Ovary (tissue), 9 donors: ENCODE measurements around the gene USP48. TPM values are rescaled to one million over a fixed set of nuclear protein-coding genes. Genes with fewer than 3 reads are reported as not detected.

ENCODE experiments used
- DNase-seq, 5 donors: peaks; one replicate each; pipeline ENCODE4 v3.0.0-alpha.2; 2019 to 2020
- H3K27ac ChIP-seq, 2 donors: fragments of 200-600 bp; one replicate each; pipeline versions ENCODE4 v1.5.1 to v1.8.0; 2019 to 2022
- H3K27me3 ChIP-seq: fragments of 200-600 bp; one replicate; pipeline ENCODE4 v1.8.0; 2022
- H3K36me3 ChIP-seq: fragments of 200-600 bp; sonication (generic); one replicate; pipeline ENCODE4 v1.5.1; 2019
- H3K4me1 ChIP-seq: one replicate; pipeline ENCODE4 v1.8.1; 2013; ENCODE audit warnings: mild to moderate bottlenecking, moderate library complexity; ENCODE audit not compliant: insufficient read depth
- H3K4me3 ChIP-seq: fragments of 200-600 bp; sonication (generic); one replicate; pipeline ENCODE4 v1.5.1; 2017
- H3K9me3 ChIP-seq, 2 donors: fragments of 200-600 bp in 1 of 2; sonication (generic) in 1 of 2; one replicate each; pipeline versions ENCODE4 v1.5.1 to v1.8.1; 2013 to 2019; ENCODE audit warnings: mild to moderate bottlenecking in 1 of 2, moderate library complexity in 1 of 2
- EP300 ChIP-seq: sonication (generic); formaldehyde crosslinking; IDR thresholded peaks from one replicate; pipeline ENCODE4 v1.6.1; 2017; ENCODE audit warnings: antibody characterized with exemption
- POLR2A ChIP-seq: fragments of 450-650 bp; IDR thresholded peaks from one replicate; pipeline ENCODE4 v1.6.1; 2017; ENCODE audit warnings: antibody characterized with exemption, mild to moderate bottlenecking, moderate library complexity
- WGBS, 3 donors: extraction: QIAGEN DNeasy Blood & Tissue Kit in 1 of 3; methylation state at CpG; one replicate each; pipeline versions ENCODE4 v1.1.5 to v1.1.7; 2013 to 2017; 5-methylcytosine and 5-hydroxymethylcytosine counted together
- intact Hi-C, 4 donors: fragments of 100-400 bp; cut with DNase I; formaldehyde crosslinking; loops; one replicate each; pipeline versions ENCODE4 v1.11.0 to v1.15.1; 2022 to 2023
- polyA plus RNA-seq, 2 donors: library from polyadenylated mRNA; stranded (reverse); fragments of 200-250 nt in 1 of 2; fragments of 350-450 nt in 1 of 2; fragmentation: Illumina TruSeq in 1 of 2; extraction: RNeasy Lipid Tissue Mini Kit (QIAGEN cat#74804) in 1 of 2; gene quantifications; one replicate each; pipeline ENCODE4 v1.2.3, GENCODE V29; 2013 to 2014
- total RNA-seq, 7 donors: library from RNA; depleted of rRNA in 2 of 7; stranded (reverse); fragments of >200 nt in 2 of 7; fragmentation: NEBNext Ultra II Directional in 3 of 7; extraction: Animal tissue kit (Norgen Biotek cat#: 25700) in 3 of 7; gene quantifications; one replicate each; pipeline versions ENCODE4 v1.1.0 to v1.2.4, GENCODE V29; 2016 to 2023
- TF ChIP-seq, protein P1 (sequence below), 3 donors: fragments of 450-650 bp in 2 of 3; fragments of 200-600 bp in 1 of 3; IDR thresholded peaks; one replicate each; pipeline versions ENCODE4 v1.5.1 to v1.8.0; 2016 to 2022; ENCODE audit warnings: antibody characterized with exemption in 3 of 3, mild to moderate bottlenecking in 1 of 3
- donor health status: DM: no; HTN: no; CAD: no; lungs with moderate emphysema.
- donor health status: DM: no; HTN: no; CAD: no.
- donor health status: Bipolar disorder and iron deficiency.
- donor health status: DM: yes; HTN: yes; CAD: no.
- donor health status: DM: no; HTN: no; CAD: no.
- donor health status: DM: yes; HTN: yes; CAD: no.

USP48 gene
- total and polyA plus RNA-seq, 9 donors: 25.2 to 87.1 (median 60.6) TPM

DNA sequence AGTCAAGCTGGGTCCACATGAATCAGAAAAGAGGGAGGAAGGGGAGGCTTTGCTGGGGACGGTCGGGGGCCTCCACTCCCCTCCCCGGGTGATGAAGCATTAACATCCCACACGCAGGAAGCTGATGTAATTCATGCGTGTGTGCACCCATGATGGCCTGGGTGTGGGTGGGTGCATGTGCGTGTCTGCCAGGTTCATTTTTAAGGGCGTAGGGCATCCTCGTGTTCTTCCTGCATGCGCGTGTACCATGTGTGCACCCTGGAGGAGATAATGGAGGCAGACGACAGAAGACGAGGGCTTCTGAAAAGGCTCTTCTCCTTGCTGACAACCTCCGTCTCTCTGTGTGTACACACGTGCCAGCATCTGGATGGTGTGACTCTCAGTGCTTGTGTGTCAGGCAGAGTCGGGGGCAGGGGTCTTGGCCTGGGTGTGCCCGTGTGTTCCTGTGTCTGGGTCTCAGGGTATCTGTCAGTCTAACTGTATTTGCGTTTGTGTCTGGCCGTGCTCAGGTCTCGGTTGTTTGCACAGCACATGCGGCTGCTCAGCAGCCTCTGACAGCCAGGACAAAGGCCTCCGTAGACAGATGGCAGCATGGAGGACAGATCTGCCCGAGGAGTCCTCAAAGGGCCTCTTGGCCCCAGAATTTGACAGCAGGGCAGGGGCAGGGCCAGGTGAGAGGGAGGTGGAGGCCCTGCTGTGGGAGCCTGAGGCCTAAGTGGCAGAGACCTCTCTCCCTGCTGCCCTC is 116.2 kb downstream of the USP48 start:
- 60 to 66% (median 62%) methylated on average over 22 of the region's 22 CpGs for WGBS, 3 donors
- H3K4me3 ChIP-seq: no peak overlapping the region
- H3K27me3 ChIP-seq: no peaks in the 10 kb centered on the region
- intact Hi-C loops: loop anchor here in 2 of 4 donors (5.0 to 10.0 kb wide), 3 partner anchors 292 to 432 kb away; no protein-coding TSS in a partner anchor
- no peaks in the 10 kb centered on the region for H3K9me3 ChIP-seq
- peak in 1 of 5 donors; percentile 12 for DNase-seq
- no peaks in the 10 kb centered on the region for H3K36me3 ChIP-seq
- no peak overlapping the region for H3K27ac ChIP-seq
- TF ChIP-seq, protein P1, sequence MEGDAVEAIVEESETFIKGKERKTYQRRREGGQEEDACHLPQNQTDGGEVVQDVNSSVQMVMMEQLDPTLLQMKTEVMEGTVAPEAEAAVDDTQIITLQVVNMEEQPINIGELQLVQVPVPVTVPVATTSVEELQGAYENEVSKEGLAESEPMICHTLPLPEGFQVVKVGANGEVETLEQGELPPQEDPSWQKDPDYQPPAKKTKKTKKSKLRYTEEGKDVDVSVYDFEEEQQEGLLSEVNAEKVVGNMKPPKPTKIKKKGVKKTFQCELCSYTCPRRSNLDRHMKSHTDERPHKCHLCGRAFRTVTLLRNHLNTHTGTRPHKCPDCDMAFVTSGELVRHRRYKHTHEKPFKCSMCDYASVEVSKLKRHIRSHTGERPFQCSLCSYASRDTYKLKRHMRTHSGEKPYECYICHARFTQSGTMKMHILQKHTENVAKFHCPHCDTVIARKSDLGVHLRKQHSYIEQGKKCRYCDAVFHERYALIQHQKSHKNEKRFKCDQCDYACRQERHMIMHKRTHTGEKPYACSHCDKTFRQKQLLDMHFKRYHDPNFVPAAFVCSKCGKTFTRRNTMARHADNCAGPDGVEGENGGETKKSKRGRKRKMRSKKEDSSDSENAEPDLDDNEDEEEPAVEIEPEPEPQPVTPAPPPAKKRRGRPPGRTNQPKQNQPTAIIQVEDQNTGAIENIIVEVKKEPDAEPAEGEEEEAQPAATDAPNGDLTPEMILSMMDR (IDR thresholded peaks at IDR 0.05): no peak
- no peak for TF ChIP-seq EP300
- peaks cover 7% of the 10 kb centered on the region for H3K4me1 ChIP-seq

DNA sequence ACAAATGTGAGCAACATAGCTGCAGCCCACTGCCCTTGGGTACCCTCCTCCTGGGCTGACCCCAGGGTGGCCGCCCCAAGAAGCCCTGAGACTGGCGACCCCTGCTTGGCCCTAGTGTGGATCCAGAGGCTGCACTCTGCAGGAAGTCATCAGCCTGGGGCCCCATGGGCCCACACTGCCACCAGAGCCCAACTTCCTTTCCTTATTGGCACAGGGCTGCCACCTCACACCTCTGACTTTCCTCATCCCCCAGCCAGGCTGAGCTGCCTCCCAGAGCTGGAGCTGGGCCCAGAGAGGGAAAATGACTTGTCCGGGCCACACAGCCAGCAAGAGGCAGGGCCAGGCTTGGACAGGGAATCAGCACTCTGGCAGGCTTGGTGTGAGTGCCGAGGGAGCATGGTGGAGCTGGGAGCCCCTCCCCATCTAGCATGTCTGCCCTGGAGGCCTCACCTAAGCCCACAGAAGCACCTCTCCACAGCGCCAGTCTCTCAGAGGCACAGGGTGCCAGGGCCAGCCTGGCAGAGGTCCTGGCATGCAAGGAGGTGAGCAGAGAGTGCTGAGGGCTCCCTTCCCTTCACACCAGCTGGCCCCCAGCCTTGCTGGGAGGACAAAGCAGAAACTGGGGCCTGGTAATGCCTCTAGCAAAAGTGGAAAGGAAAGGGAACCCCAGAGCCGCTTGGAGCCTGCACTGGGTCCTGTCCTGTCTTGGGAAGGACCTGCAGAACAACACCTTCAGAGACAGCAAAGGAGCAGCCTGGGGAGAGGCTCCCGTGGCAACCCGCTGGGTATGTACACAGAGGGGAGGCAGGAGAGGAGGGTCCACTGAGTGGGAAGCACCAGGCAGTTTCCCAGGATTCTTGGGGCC is 117.0 kb downstream of the USP48 start:
- no peak for TF ChIP-seq EP300
- no peak for TF ChIP-seq POLR2A
- TF ChIP-seq, protein P1 (IDR thresholded peaks at IDR 0.05): no peak
- peaks cover 7% of the 10 kb centered on the region for H3K4me1 ChIP-seq
- WGBS, 3 donors: 72 to 80% (median 78%) methylated on average over 8 of the region's 8 CpGs

DNA sequence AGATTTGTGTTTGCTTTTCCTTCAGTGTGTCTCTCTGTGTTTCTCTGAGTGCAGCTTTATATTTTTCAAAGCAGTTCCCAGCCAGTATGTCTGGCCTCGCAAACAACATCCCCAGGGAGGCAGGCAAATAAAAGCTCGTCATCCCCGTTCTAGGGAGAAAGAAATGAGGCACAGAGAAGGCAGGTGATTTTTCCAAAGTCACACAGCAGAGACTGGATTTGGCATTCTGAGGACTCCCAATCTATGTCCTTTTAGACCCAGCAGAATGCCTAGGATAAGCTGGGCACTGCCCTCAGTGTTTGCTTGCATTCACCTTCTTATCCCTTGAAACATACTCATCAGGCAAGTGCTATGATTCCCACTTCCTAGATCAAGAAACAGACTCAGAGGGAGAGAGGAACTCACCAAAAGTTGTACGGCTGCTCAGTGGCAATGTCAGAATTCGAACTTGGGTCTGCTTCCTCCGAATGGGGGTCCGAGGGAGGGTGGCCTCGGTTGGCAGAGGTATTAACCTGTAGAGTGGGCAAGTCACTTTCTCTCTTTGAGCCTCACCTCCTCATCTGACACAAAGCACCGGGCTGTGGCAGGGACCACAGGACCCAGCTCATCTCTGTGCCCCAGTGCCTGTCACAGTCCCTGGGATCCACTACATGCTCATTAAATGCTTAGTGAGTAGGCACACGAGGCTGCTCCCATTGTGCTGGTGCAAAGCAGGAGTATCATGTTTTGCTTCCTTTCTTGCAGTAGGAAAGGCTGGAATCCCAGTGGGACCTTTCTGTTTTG is 118.0 kb downstream of the USP48 start:
- Histone ChIP-seq H3K27me3 (no peaks in the 10 kb centered on the region), H3K36me3 (no peaks in the 10 kb centered on the region), H3K4me3 (no peak overlapping the region), H3K9me3 (no peaks in the 10 kb centered on the region), H3K4me1 (peaks cover 6% of the 10 kb centered on the region), H3K27ac (no peak overlapping the region)
- WGBS, 3 donors: 62 to 74% (median 64%) methylated on average over 10 of the region's 10 CpGs
- TF ChIP-seq, protein P1 (IDR thresholded peaks at IDR 0.05): no peak
- TF ChIP-seq POLR2A (no peak), EP300 (no peak)
- peak in 1 of 5 donors; percentile 2 for DNase-seq
- intact Hi-C loops: loop anchor here in 2 of 4 donors (5.0 to 10.0 kb wide), 3 partner anchors 290 to 430 kb away; no protein-coding TSS in a partner anchor

More for the DNA sequence above, 117.0 kb downstream of the USP48 start:
- Histone ChIP-seq H3K27me3 (no peaks in the 10 kb centered on the region), H3K27ac (no peak overlapping the region), H3K4me3 (no peak overlapping the region), H3K9me3 (no peaks in the 10 kb centered on the region), H3K36me3 (no peaks in the 10 kb centered on the region)
- intact Hi-C loops: loop anchor here in 2 of 4 donors (5.0 to 10.0 kb wide), 3 partner anchors 291 to 431 kb away; no protein-coding TSS in a partner anchor
- DNase-seq: peak in 1 of 5 donors; percentile 9
